Measurements from ENCODE around the gene MED13.
"Not testable (repeated sequence)": the region's sequence is repeated elsewhere in the genome, so short reads cannot be mapped to it uniquely, and the experiment has no call there.

The MED13 gene

GRCh38 chr17:61904094-61904710, 160.9 kb downstream of the MED13 start:
- DNase-seq = peak; percentile 49

- DNase-seq = no peak
Observed at GRCh38 chr17:61903251-61903650, 161.8 kb downstream of the MED13 start.

GRCh38 chr17:61897548-61898180, 167.4 kb downstream of the MED13 start:
- DNase-seq = no peak

- DNase-seq = no peak
Observed at GRCh38 chr17:61895391-61895790, 169.7 kb downstream of the MED13 start.

- DNase-seq = not testable (repeated sequence)
Observed at GRCh38 chr17:61894310-61894709, 170.8 kb downstream of the MED13 start.

Data from OCI-M1 (cell line).